Suprapubic skin (tissue), 4 donors: ENCODE measurements around the gene ST3GAL4. TPM values are rescaled to one million over a fixed set of nuclear protein-coding genes. Genes with fewer than 3 reads are reported as not detected.
"Not testable (repeated sequence)": the region's sequence is repeated elsewhere in the genome, so short reads cannot be mapped to it uniquely, and the experiment has no call there.

Experiments
- DNase-seq, 2 donors: peaks; one replicate each; pipeline ENCODE4 v3.0.0-alpha.2; 2019; ENCODE audit warnings: low spot score in 2 of 2
- H3K27ac ChIP-seq: fragments of 200-600 bp; sonication (generic); one replicate; pipeline ENCODE4 v1.5.1; 2019
- H3K27me3 ChIP-seq: fragments of 200-600 bp; sonication (generic); one replicate; pipeline ENCODE4 v1.5.1; 2019
- H3K36me3 ChIP-seq: fragments of 200-600 bp; sonication (generic); one replicate; pipeline ENCODE4 v1.5.1; 2019
- H3K4me1 ChIP-seq: fragments of 200-600 bp; sonication (generic); one replicate; pipeline ENCODE4 v1.5.1; 2019
- H3K4me3 ChIP-seq: fragments of 200-600 bp; sonication (generic); one replicate; pipeline ENCODE4 v1.5.1; 2019; ENCODE audit warnings: mild to moderate bottlenecking
- H3K9me3 ChIP-seq: fragments of 200-600 bp; sonication (generic); one replicate; pipeline ENCODE4 v1.5.1; 2019
- EP300 ChIP-seq: sonication (generic); formaldehyde crosslinking; IDR thresholded peaks from one replicate; pipeline ENCODE4 v1.6.1; 2017; ENCODE audit warnings: antibody characterized with exemption
- POLR2A ChIP-seq, 2 donors: fragments of 450-650 bp; IDR thresholded peaks; one replicate each; pipeline ENCODE4 v1.6.1; 2017; ENCODE audit warnings: antibody characterized with exemption in 2 of 2, mild to moderate bottlenecking in 2 of 2, moderate library complexity in 2 of 2
- POLR2AphosphoS5 ChIP-seq, 3 donors: sonication (generic); formaldehyde crosslinking; IDR thresholded peaks; one replicate each; pipeline ENCODE4 v1.6.1; 2017; ENCODE audit warnings: antibody characterized with exemption in 3 of 3
- WGBS: methylation state at CpG from one replicate; pipeline ENCODE4 v1.1.5; 2018; 5-methylcytosine and 5-hydroxymethylcytosine counted together
- total RNA-seq, 4 donors: library from RNA; depleted of rRNA; stranded (reverse); fragments of >200 nt; gene quantifications; one replicate each; pipeline ENCODE4 v1.1.0, GENCODE V29; 2016
- TF ChIP-seq, protein P1 (sequence below), 2 donors: fragments of 200-600 bp in 1 of 2; fragments of 450-650 bp in 1 of 2; sonication (generic) in 1 of 2; IDR thresholded peaks; one replicate each; pipeline ENCODE4 v1.5.1; 2016 to 2019; ENCODE audit warnings: antibody characterized with exemption in 2 of 2, mild to moderate bottlenecking in 1 of 2, moderate library complexity in 1 of 2

ST3GAL4 gene, protein sequence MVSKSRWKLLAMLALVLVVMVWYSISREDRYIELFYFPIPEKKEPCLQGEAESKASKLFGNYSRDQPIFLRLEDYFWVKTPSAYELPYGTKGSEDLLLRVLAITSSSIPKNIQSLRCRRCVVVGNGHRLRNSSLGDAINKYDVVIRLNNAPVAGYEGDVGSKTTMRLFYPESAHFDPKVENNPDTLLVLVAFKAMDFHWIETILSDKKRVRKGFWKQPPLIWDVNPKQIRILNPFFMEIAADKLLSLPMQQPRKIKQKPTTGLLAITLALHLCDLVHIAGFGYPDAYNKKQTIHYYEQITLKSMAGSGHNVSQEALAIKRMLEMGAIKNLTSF
- total RNA-seq: 10 to 100 TPM; 23.6 to 30.9 (median 26.9) TPM

DNA sequence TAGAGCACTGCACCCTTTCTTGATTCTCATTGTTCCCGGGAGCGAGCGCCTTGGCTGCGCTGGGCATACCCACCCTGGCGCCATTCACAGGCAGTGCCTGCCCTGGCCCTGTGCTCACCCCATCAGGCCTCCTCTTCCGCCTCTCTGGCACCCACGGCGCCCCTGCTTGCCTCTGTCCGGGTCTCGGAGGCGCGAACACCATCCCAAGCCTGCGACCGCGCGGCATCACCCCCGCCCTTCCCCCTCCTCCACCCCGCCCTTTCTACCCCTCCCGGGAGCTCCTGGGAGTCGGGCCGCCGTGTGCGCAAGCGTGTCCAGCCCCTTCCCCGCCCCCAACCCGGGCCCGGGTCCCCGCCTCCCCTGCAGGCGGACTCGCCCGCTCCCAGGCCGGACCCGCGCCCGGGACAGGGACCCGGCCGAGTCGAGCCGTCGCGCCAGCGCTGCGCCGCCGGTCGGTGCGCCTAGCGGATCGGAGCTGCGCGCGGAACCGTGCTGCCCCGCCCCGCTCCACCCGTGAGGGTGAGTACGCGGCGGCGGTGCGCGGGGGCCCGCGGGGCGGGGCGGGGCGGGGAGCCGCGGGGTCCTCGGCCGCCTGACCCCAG, at the start of gene ST3GAL4:
ST3GAL4 (plus strand) TSS at position 363 of the 602 bp plus-strand sequence. CDS start 50,470 bp downstream, outside the sequence.
- Histone ChIP-seq H3K4me1 (peaks cover 62% of the 10 kb centered on the region), H3K4me3 (peak within 1 kb of the TSS; percentile 67), H3K27me3 (no peaks in the 10 kb centered on the region), H3K27ac (peak within 1 kb of the TSS; percentile 83), H3K36me3 (no peaks in the 10 kb centered on the region), H3K9me3 (no peaks in the 10 kb centered on the region)
- 0% methylated on average over 5 of the region's 71 CpGs for WGBS
- TF ChIP-seq POLR2A (IDR thresholded peaks at IDR 0.05) (no peak), POLR2AphosphoS5 (IDR thresholded peaks at IDR 0.05) (no peak), EP300 (no peak)
- DNase-seq: peak; percentile 80 to 87

DNA sequence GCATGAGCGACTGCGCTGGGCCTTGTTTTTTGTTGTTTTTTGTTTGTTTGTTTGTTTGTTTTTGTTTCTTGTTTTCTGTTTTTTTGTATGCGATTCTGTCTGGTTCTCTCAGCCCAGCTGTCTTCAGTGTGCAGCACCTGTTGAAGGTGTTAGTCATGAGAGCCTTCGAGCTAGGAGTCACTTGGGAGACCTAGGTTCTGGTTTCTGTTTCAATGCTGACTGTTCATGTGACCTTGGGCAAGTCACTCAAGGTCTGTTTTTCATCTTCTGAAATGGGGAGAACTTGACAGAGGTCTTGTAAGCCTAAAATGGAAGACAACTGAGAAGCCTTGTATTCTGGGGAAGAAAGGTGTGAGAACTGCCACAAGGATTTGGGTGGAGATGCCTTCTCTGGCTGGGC, 49.8 kb upstream of the ST3GAL4 start:
- Histone ChIP-seq H3K4me3 (no peak overlapping the region), H3K36me3 (peaks cover 11% of the 10 kb centered on the region), H3K27ac (no peak overlapping the region), H3K27me3 (no peaks in the 10 kb centered on the region), H3K4me1 (peaks cover 20% of the 10 kb centered on the region), H3K9me3 (no peaks in the 10 kb centered on the region)
- 92% methylated on average over 4 of the region's 4 CpGs for WGBS
- no peak for TF ChIP-seq EP300
- TF ChIP-seq, protein P1, sequence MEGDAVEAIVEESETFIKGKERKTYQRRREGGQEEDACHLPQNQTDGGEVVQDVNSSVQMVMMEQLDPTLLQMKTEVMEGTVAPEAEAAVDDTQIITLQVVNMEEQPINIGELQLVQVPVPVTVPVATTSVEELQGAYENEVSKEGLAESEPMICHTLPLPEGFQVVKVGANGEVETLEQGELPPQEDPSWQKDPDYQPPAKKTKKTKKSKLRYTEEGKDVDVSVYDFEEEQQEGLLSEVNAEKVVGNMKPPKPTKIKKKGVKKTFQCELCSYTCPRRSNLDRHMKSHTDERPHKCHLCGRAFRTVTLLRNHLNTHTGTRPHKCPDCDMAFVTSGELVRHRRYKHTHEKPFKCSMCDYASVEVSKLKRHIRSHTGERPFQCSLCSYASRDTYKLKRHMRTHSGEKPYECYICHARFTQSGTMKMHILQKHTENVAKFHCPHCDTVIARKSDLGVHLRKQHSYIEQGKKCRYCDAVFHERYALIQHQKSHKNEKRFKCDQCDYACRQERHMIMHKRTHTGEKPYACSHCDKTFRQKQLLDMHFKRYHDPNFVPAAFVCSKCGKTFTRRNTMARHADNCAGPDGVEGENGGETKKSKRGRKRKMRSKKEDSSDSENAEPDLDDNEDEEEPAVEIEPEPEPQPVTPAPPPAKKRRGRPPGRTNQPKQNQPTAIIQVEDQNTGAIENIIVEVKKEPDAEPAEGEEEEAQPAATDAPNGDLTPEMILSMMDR (IDR thresholded peaks at IDR 0.05): no peak
- TF ChIP-seq POLR2AphosphoS5 (IDR thresholded peaks at IDR 0.05): no peak
- TF ChIP-seq POLR2A (IDR thresholded peaks at IDR 0.05): no peak
- no peak for DNase-seq

DNA sequence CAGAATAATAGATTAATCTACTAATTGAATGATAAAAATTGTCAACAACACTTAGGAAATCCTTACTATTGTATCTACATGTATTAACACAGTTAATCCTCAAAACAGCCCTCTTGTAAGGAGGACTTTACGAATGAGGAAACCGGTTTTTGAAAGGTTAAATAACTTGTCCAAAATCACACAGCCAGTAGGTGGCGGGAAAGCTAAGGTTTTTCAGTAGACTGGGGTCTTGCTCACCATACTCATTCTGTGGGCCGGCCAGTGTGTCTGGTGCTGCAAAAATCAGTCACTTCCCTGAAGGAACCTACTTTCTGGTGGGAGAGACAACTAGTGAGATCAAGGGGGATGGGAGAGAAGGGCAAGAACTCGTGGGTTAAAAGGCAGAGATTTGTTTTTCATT, 47.8 kb upstream of the ST3GAL4 start:
- no peak overlapping the region for H3K4me3 ChIP-seq
- no peak overlapping the region for H3K27ac ChIP-seq
- no peaks in the 10 kb centered on the region for H3K9me3 ChIP-seq
- DNase-seq: no peak
- H3K36me3 ChIP-seq: peaks cover 11% of the 10 kb centered on the region
- 51% methylated on average over 5 of the region's 5 CpGs for WGBS
- H3K4me1 ChIP-seq: peaks cover 30% of the 10 kb centered on the region
- TF ChIP-seq POLR2A (IDR thresholded peaks at IDR 0.05): no peak
- TF ChIP-seq, protein P1 (IDR thresholded peaks at IDR 0.05): no peak
- TF ChIP-seq EP300: no peak
- TF ChIP-seq POLR2AphosphoS5 (IDR thresholded peaks at IDR 0.05): no peak
- no peaks in the 10 kb centered on the region for H3K27me3 ChIP-seq

DNA sequence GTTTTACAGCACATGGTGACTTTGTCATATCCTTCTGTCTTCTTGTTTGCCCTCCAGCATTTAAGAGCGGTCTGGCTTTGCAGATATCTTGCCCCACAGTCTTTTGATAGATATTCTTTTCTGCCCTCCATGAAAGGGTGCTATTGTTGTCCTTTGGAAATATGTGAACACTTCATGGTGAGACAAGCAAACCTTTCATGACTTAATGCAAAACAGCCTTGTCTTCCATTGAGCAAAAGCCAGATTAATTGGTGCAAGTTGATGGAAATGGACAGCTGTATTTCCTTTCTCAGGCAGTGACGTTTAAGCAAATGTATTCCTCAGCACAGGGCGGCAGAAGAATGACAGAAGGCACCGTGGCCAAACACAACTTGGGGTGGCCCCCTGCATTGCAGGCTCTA, 47.2 kb upstream of the ST3GAL4 start:
- DNase-seq: no peak
- H3K27ac ChIP-seq: no peak overlapping the region

DNA sequence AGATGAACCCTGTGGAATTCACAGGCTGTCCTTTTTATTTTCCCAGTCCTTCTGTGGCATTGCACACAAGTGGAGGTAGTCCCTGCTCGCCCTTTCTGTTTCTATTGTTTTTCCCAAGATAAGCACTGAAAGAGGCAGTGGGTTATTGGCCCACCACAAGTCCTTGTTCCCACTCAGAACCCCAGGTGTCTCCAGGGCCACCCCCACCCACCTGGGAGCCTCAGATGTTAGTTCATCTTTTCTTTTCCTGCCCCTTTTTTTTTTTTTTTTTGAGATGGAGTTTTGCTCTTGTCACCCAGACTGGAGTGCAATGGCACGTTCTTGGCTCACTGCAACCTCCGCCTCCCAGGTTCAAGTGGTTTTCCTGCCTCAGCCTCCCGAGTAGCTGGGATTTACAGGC, 46.7 kb upstream of the ST3GAL4 start:
- not testable (repeated sequence) for H3K4me3 ChIP-seq, DNase-seq, H3K27ac ChIP-seq, H3K27me3 ChIP-seq, H3K9me3 ChIP-seq
- Histone ChIP-seq H3K36me3 (peaks cover 11% of the 10 kb centered on the region), H3K4me1 (peaks cover 30% of the 10 kb centered on the region)
- WGBS: 89% methylated on average over 4 of the region's 4 CpGs

More for the DNA sequence above, 47.2 kb upstream of the ST3GAL4 start:
- TF ChIP-seq, protein P1 (IDR thresholded peaks at IDR 0.05): no peak
- no peak for TF ChIP-seq EP300
- no peak for TF ChIP-seq POLR2A (IDR thresholded peaks at IDR 0.05)
- Histone ChIP-seq H3K4me3 (no peak overlapping the region), H3K9me3 (no peaks in the 10 kb centered on the region), H3K27me3 (no peaks in the 10 kb centered on the region), H3K4me1 (peaks cover 34% of the 10 kb centered on the region), H3K36me3 (peaks cover 11% of the 10 kb centered on the region)
- 71% methylated on average over 4 of the region's 4 CpGs for WGBS

DNA sequence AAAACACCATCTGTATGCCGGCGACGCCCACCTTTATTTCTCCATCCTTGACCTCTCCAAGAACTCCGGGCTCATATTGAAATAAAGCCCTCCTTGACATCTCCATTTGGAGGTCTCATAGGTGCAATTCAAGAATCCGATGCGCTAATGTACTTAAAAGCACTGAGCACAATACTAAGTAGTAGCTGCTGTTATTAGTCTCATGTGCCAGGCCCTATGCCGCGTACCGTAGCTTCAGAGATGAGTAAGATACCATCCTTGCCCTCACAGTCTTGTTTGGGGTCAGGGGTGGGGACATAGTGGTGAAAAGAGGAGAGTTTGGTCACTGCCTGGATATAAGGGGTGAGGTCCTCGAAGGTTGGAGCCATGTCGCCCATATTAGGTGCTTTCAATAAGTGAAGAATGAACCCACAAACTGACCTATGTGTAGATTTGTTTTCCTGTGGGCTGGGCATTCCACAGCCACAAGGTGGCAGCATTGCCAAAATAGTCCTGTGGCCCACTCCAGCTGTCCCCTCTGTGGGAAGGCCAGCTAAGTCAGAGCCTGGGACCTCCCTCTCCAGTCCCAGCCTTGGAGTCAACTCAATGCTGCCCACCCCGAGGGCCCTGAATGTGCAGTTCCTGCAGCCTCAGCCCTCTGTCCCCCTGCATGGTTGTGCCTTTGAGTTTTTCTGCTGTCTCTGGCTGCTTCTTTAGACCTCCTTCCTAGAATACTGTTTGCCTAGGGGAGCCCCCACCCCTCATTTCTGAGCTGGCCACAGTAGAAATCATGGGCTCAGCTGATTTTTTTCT, 45.1 kb upstream of the ST3GAL4 start:
- DNase-seq: peak; percentile 84 to 85
- H3K27ac ChIP-seq: no peak overlapping the region

More for the DNA sequence above, 45.1 kb upstream of the ST3GAL4 start:
- Histone ChIP-seq H3K9me3 (no peaks in the 10 kb centered on the region), H3K4me3 (no peak overlapping the region), H3K4me1 (peaks cover 19% of the 10 kb centered on the region), H3K27me3 (no peaks in the 10 kb centered on the region), H3K36me3 (peaks cover 11% of the 10 kb centered on the region)
- WGBS: 65% methylated on average over 12 of the region's 12 CpGs
- TF ChIP-seq, protein P1 (IDR thresholded peaks at IDR 0.05): peak; percentile 52 to 79
- TF ChIP-seq POLR2AphosphoS5 (IDR thresholded peaks at IDR 0.05): no peak
